GM18507 (cell line): ENCODE measurements around the gene MIDN.
A peak's percentile ranks its signal among the peaks of the same experiment; 100 is the strongest.
"Not testable (repeated sequence)": the region's sequence is repeated elsewhere in the genome, so short reads cannot be mapped to it uniquely, and the experiment has no call there.

Source experiments
- DNase-seq: peaks from one replicate; pipeline ENCODE4 v3.0.0; 2011; ENCODE audit warnings: low read depth; ENCODE audit not compliant: insufficient read length; ENCODE audit errors: extremely low spot score
- FAIRE-seq: peaks from 2 replicates; lab custom pipeline; 2011; peaks lifted over from hg19 to GRCh38; lab: Jason Lieb, UNC

MIDN gene

GRCh38 chr19:1243768-1244692 is 4.4 kb upstream of the MIDN start:
- peak; percentile 77 for DNase-seq

DNA sequence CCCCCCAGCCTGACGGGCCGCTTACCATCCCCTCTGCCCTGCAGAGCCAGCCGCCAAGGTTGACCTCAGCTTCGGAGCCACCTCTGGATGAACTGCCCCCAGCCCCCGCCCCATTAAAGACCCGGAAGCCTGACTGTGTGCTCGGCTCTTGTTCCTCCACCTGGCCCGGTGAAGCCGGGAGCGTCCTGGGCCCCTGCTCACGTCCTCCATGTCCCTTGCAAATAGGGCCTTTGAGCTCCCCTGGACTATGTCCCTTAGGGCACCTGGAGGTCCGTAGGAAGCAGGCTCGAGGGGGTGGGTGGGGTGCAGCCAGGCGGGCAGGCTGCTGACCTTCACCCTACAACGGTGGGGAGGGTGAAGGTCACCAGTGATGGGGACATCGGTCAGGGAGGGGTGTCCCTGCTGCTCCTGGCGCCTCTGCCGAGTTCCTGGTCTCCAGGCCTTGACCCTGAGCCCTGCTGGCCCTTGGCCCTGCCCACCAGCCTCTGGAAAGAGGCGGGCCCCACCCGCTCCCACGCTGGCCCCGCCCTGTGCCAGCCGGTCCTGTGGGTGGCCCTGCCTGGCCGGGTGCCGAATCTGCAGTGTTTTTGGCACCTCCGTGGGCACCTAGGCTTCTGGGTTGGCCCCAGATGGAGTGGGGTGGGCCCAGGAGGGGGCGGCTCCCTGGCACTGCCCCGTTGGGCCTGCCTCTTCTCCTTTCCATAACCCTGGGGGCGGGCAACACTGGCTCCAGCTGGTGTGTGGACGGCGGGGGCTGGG is 3.5 kb upstream of the MIDN start:
- FAIRE-seq (no peak), DNase-seq (no peak)

More at GRCh38 chr19:1243768-1244692, 4.4 kb upstream of the MIDN start:
- peak; percentile 77 for FAIRE-seq

GRCh38 chr19:1245494-1246264 is 2.7 kb upstream of the MIDN start:
- FAIRE-seq = no peak

DNA sequence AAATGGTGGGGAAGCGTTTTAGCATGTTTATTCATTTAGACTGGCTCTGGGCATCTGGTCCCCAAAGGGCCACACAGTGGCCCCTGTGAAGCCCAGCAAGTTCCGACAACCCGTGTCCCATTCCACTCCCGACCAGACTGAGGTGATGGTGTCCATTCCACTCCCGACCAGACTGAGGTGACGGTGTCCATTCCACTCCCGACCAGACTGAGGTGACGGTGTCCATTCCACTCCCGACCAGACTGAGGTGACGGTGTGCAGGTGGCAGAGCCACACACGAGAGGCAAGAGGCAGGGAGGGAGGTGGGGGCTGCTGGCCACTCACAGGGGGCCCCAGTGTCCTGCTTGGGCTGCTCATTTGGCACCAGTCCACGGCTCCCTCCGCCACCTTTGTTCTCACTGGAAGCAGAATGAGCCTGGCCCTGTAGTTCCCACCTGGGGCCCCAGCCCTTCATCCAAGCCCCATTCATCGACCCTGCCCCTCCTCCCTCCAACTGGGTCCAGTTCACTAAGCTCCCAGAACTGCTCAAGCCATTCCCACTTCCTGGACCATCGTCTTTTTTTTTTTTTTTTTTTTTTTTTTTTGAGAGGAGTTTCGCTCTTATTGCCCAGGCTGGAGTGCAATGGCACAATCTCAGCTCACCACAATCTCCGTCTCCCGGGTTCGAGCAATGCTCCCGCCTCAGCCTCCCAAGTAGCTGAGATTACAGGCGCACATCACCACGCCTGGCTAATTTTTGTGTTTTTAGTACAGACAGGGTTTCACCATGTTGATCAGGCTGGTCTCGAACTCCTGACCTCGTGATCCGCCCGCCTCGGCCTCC is 1.9 kb upstream of the MIDN start:
- FAIRE-seq, DNase-seq: not testable (repeated sequence)

More at GRCh38 chr19:1245494-1246264, 2.7 kb upstream of the MIDN start:
- no peak for DNase-seq

DNA sequence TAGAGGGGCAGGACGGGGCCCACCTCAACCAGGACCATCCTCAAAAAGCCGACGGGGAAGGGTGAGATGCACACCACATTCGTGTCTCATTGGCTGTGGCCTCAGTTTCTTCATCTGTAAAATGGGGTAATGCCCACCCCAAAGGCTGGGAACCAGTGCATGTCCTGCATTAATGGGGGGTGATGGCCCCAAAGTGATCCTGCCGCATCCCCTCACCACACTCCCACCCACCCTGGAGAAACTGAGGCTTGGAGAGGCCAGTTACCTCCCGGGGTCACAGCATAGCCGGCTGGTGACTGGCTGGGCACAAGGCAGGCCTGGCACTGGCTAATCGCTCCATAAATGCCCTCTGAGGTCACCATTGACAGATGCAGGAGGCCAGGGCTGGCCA is 640 bp upstream of the MIDN start:
- FAIRE-seq = no peak
- no peak for DNase-seq

DNA sequence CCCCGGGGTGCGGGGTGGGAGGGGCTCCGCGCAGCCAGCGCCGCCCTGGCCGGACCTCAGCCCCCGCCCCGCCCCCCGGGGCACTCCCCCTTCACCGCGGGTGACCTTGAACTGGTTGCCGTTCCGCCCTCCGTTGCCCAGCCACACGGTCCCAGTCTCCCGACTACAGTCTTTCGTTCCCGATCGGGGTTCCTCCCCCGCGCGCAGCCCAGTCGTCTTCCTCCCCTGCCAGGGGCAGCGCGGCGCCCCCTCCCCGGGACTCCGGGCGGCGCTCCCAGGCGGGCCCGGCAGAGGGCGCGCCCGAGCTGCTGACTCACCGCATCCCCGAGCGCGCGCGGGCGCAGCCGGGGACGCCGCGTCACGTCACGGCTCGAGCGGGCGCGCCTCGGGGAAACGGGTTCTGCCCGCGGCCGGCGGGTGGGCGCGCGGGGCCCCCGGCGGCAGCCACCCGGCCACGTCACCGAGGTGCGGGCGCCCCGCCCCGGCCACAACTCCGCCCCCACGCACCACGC is 459 bp downstream of the MIDN start:
- DNase-seq (no peak), FAIRE-seq (peak; percentile 72)

DNA sequence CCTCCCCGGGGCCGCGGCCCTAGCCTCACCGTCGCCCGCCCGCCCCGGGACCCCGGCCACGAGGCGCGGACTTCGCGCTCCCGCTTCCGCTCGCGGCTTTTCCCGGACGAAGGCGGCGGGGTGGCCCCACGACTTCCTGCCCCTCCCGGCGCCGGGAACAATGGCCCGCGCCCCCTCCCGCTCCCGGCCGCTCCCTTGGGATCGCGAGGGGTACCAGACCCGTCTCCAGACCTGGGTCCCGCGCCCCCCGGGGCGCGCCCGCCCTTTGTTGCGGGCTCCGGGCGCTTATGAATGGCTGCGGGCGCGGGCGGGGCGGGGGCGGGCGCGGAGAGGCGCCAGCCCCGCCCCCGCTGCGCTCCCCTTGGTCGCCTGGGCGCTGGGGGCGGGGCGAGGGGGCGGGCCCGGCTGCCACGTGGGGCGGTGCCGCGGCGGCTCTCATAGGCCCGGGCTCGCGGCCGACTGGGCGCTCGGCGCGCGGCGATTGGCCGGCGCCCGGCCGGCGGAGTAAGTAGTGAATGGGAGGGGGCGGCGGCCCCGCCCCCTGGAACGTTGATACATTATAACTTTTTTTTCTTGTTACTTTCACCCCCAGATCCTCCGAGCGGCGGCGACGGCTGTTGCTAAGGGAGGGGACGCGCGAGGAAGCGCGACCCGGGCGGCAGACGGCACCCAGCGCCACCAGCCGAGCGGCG is 1.1 kb downstream of the MIDN start:
- peak; percentile 76 for FAIRE-seq
- peak; percentile 78 for DNase-seq

DNA sequence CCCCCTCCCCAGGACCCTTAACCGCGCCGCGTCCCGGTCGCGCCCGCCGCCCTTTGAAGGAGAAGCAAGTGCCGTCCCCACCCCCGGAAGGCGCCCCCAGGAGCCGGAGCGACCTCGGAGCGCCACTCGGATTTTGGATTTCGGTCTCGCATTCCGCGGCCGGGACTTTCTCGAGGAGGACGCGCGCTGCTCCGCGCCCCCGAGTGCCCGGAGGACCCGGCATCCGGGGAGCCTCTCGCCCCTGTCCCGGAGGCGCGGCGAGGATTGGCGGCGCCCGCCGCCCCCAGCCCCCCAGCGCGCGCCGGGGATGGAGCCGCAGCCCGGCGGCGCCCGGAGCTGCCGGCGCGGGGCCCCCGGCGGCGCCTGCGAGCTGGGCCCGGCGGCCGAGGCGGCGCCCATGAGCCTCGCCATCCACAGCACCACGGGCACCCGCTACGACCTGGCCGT is 1.6 kb downstream of the MIDN start:
- no peak for FAIRE-seq
- no peak for DNase-seq

DNA sequence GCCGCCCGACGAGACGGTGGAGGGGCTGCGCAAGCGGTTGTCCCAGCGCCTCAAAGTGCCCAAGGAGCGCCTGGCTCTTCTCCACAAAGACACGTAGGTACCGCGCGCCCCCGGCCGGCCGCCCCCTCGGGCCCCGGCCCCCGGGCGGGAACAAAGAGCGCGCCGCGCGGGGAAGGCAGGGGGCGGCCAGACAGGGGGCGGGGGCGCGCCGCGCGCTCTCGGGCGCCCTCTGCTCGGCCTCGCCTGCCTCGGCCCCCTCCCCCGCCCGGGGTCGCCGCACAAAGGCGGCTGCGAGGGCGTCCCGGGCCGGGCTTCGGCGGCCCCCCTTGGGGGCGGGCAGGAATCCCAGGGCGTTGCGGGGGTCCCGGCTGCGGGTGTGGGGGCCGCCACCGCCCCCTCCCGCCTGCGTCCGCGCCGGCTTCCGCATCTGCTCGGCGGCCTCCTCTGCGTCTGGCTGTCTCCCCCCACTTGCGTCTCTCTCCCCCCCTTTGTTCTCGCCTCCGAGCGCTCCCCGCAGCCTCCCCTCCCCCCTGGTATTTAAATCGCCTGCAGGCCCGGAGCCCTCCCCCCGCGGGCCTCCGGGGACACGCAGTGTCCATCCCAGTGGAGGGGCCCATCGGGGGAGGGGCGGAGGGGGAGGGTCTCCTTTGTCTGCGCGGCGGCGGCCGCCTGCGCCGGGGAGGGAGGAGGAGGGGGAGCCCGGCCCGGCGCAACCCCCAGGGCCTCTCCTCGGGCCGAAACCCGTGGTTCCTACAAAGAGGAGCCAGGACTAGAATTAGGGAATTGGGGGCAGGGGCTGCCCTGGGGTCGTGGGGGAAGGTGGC is 2.3 kb downstream of the MIDN start:
- no peak for DNase-seq

DNA sequence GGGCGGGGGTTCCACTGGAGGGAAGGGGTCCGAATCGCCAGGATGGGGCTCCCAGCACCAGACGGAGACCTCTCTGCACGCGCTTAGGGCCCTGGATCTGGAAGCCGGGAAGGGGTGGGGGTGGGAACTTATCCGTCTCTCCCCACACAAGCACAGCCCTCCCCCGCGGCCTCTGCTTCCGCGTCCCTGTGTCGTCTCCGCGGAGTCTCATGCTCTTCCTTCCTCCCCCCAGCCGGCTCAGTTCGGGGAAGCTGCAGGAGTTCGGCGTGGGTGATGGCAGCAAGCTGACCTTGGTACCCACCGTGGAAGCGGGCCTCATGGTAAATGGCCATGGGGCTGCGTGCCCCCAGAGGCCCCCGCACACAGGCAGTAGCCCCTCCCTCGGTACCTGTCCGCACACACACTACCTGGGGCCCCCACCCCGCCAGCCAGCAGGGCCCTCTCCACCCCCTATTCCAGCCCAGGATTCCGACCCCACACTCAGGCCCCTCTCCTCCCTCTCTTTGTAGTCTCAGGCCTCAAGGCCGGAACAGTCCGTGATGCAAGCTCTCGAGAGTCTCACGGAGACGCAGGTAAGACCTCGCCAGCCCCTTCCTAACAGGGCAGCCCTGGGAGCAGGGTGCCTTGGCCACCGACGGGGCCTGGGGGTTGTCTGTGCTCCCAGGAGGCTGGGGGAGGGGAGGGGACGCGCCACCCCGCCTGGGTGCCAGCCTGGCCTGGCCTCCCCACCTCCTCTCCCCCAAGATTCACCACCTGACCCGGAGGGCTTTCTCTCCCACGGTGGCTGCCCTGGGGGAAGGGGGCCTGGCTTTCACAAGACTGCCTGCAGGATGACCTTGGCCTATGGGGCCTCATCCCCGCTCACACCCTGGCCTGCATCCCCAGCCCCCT is 3.2 kb downstream of the MIDN start:
- FAIRE-seq (peak; percentile 78), DNase-seq (no peak)

More for the DNA sequence above, 2.3 kb downstream of the MIDN start:
- no peak for FAIRE-seq

GRCh38 chr19:1252221-1252820 is 3.9 kb downstream of the MIDN start:
- FAIRE-seq (no peak), DNase-seq (no peak)

GRCh38 chr19:1252821-1253513 is 4.6 kb downstream of the MIDN start:
- DNase-seq = no peak
- FAIRE-seq = peak; percentile 85

DNA sequence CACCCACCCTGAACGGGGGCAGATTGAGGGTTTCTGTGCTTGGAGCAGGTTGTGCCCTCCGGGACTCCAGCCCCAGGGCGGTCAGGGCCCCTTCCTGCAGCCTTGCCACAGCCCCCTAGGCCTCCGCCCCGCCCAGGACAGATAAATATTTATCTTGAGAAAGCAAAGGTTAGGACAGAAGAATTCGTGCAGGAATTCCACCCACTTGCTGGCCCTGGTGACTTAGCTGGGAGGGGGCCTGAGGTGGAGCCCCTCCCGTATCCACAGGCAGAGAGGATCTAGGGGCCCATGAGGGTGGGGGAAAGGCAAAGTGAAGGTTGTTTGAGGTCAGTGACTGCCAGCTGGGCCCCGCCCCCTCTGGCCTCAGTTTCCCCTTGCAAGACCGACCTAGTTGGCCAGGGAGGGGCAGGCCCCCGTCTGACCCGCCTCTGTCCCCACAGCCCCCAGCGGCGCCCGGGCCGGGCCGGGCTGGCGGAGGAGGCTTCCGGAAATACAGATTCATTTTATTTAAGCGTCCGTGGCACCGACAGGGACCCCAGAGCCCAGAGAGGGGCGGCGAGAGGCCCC is 5.2 kb downstream of the MIDN start:
- FAIRE-seq = no peak
- no peak for DNase-seq

DNA sequence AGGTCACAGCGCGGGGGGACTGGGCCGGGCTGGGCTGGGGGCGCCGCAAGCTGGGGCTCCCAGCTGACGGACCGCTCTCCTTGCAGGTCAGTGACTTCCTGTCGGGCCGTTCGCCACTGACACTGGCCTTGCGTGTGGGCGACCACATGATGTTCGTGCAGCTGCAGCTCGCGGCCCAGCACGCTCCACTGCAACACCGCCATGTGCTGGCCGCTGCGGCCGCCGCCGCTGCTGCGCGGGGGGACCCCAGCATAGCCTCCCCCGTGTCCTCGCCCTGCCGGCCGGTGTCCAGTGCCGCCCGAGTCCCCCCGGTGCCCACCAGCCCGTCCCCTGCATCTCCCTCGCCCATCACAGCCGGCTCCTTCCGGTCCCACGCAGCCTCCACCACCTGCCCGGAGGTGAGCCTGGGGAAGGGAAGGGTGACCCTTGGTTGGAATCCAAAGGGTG is 5.7 kb downstream of the MIDN start:
- FAIRE-seq (no peak), DNase-seq (no peak)

GRCh38 chr19:1254530-1255185 is 6.3 kb downstream of the MIDN start:
- FAIRE-seq (no peak), DNase-seq (no peak)
